Measurements from ENCODE around the gene ZFYVE16.
"Not testable (repeated sequence)": the region's sequence is repeated elsewhere in the genome, so short reads cannot be mapped to it uniquely, and the experiment has no call there.

DNA sequence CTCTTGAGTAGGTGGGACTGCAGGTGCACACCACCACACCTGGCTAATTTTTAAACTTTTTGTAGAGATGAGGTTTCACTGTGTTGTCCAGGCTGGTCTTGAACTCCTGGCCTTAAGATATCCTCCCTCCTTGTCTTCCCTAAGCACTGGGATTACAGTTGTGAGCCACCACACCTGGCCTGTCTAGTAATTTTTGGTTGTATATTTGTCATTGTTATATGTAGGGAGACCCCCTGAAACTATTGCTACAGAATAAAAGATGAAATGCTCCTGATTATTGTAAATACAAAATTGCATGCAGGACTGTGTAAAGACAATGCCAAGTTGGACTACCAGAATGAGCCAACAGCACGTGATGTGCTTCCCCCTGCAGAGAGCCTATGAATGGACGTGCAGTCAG, 62.8 kb downstream of the ZFYVE16 start:
- TF ChIP-seq, protein P1, sequence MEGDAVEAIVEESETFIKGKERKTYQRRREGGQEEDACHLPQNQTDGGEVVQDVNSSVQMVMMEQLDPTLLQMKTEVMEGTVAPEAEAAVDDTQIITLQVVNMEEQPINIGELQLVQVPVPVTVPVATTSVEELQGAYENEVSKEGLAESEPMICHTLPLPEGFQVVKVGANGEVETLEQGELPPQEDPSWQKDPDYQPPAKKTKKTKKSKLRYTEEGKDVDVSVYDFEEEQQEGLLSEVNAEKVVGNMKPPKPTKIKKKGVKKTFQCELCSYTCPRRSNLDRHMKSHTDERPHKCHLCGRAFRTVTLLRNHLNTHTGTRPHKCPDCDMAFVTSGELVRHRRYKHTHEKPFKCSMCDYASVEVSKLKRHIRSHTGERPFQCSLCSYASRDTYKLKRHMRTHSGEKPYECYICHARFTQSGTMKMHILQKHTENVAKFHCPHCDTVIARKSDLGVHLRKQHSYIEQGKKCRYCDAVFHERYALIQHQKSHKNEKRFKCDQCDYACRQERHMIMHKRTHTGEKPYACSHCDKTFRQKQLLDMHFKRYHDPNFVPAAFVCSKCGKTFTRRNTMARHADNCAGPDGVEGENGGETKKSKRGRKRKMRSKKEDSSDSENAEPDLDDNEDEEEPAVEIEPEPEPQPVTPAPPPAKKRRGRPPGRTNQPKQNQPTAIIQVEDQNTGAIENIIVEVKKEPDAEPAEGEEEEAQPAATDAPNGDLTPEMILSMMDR (IDR thresholded peaks at IDR 0.05; ENCODE audit: low read depth, low read length, missing input control) = not testable (repeated sequence)
- TF ChIP-seq, protein P2, sequence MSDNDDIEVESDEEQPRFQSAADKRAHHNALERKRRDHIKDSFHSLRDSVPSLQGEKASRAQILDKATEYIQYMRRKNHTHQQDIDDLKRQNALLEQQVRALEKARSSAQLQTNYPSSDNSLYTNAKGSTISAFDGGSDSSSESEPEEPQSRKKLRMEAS (IDR thresholded peaks at IDR 0.05) = not testable (repeated sequence)
- TF ChIP-seq, protein P3, sequence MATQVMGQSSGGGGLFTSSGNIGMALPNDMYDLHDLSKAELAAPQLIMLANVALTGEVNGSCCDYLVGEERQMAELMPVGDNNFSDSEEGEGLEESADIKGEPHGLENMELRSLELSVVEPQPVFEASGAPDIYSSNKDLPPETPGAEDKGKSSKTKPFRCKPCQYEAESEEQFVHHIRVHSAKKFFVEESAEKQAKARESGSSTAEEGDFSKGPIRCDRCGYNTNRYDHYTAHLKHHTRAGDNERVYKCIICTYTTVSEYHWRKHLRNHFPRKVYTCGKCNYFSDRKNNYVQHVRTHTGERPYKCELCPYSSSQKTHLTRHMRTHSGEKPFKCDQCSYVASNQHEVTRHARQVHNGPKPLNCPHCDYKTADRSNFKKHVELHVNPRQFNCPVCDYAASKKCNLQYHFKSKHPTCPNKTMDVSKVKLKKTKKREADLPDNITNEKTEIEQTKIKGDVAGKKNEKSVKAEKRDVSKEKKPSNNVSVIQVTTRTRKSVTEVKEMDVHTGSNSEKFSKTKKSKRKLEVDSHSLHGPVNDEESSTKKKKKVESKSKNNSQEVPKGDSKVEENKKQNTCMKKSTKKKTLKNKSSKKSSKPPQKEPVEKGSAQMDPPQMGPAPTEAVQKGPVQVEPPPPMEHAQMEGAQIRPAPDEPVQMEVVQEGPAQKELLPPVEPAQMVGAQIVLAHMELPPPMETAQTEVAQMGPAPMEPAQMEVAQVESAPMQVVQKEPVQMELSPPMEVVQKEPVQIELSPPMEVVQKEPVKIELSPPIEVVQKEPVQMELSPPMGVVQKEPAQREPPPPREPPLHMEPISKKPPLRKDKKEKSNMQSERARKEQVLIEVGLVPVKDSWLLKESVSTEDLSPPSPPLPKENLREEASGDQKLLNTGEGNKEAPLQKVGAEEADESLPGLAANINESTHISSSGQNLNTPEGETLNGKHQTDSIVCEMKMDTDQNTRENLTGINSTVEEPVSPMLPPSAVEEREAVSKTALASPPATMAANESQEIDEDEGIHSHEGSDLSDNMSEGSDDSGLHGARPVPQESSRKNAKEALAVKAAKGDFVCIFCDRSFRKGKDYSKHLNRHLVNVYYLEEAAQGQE (IDR thresholded peaks at IDR 0.05) = not testable (repeated sequence)
- TF ChIP-seq YY1 (IDR thresholded peaks at IDR 0.05); JUND (IDR thresholded peaks at IDR 0.05); HNF4A (conservative IDR thresholded peaks at IDR 0.05); HNF4G (IDR thresholded peaks at IDR 0.05); NR2F2 (IDR thresholded peaks at IDR 0.05); RAD21 (IDR thresholded peaks at IDR 0.05); RXRA (IDR thresholded peaks at IDR 0.05); EGR1 (IDR thresholded peaks at IDR 0.05; ENCODE audit: low read depth in 2 of 2); GABPA (IDR thresholded peaks at IDR 0.05 in 1 of 2, conservative IDR thresholded peaks at IDR 0.05 in 1 of 2); FOXA1 (IDR thresholded peaks at IDR 0.05): not testable (repeated sequence)

All from liver (tissue), 3 donors.